Peyer's patch (tissue), 4 donors: Measurements from ENCODE around the gene GPRC5A. TPM values are rescaled to one million over a fixed set of nuclear protein-coding genes. Genes with fewer than 3 reads are reported as not detected.

ENCODE experiments used
- DNase-seq, 3 donors: peaks; one replicate each; pipeline ENCODE4 v3.0.0-alpha.2; 2017 to 2019
- H3K27ac ChIP-seq, 4 donors: fragments of 200-600 bp; sonication (generic); one replicate each; pipeline ENCODE4 v1.5.1; 2016 to 2019
- H3K27me3 ChIP-seq, 2 donors: fragments of 200-600 bp; sonication (generic); one replicate each; pipeline ENCODE4 v1.5.1; 2019
- H3K36me3 ChIP-seq, 3 donors: fragments of 200-600 bp; sonication (generic); one replicate each; pipeline ENCODE4 v1.5.1; 2016 to 2019
- H3K4me1 ChIP-seq, 4 donors: fragments of 200-600 bp; sonication (generic); one replicate each; pipeline ENCODE4 v1.5.1; 2016 to 2019
- H3K4me3 ChIP-seq, 4 donors: fragments of 200-600 bp; sonication (generic); 1 replicate in 3 of 4; 2 replicates in 1 of 4; pipeline ENCODE4 v1.5.1; 2016 to 2019; ENCODE audit warnings: mild to moderate bottlenecking in 1 of 4
- H3K9me3 ChIP-seq, 4 donors: fragments of 200-600 bp; sonication (generic); one replicate each; pipeline ENCODE4 v1.5.1; 2016 to 2019; ENCODE audit warnings: mild to moderate bottlenecking in 1 of 4
- CTCF ChIP-seq, 6 experiments: fragments of 450-650 bp in 4 of 6; fragments of 200-600 bp in 2 of 6; sonication (generic) in 1 of 6; IDR thresholded peaks; one replicate each; pipeline ENCODE4 v1.5.1; 2017 to 2019; ENCODE audit warnings: antibody characterized with exemption in 6 of 6, mild to moderate bottlenecking in 3 of 6, moderate library complexity in 1 of 6
- POLR2A ChIP-seq, 2 donors: fragments of 450-650 bp; IDR thresholded peaks; one replicate each; pipeline ENCODE4 v1.5.1; 2017; ENCODE audit warnings: antibody characterized with exemption in 2 of 2, mild to moderate bottlenecking in 2 of 2, moderate library complexity in 2 of 2
- total RNA-seq, 4 donors: library from RNA; depleted of rRNA; stranded (reverse); fragments of >200 nt; gene quantifications; one replicate each; pipeline ENCODE4 v1.1.0, GENCODE V29; 2016

GPRC5A gene
- total RNA-seq, 4 donors from 2014 or later: 16.5 to 106 (median 91.1) TPM

GRCh38 chr12:12909995-12910420 lies 18.6 kb downstream of the GPRC5A start:
- no peaks in the 10 kb centered on the region for H3K9me3 ChIP-seq
- TF ChIP-seq POLR2A (IDR thresholded peaks at IDR 0.05) (no peak), CTCF (IDR thresholded peaks at IDR 0.05) (no peak)
- peaks cover 0 to 7% (median 0%) of the 10 kb centered on the region in 3 donors for H3K36me3 ChIP-seq
- no peaks in the 10 kb centered on the region for H3K27me3 ChIP-seq
- peak overlapping the region in 3 of 4 donors; percentile 30 to 88 (median 87) for H3K27ac ChIP-seq
- peaks cover 0 to 37% (median 4%) of the 10 kb centered on the region in 4 donors for H3K4me1 ChIP-seq
- DNase-seq: peak in 1 of 3 donors; percentile 46
- peak overlapping the region in 1 of 4 donors; percentile 14 for H3K4me3 ChIP-seq

GRCh38 chr12:12912711-12913110 lies 21.3 kb downstream of the GPRC5A start:
- Histone ChIP-seq H3K36me3 (peaks cover 0 to 7% (median 0%) of the 10 kb centered on the region in 3 donors), H3K9me3 (no peaks in the 10 kb centered on the region), H3K4me3 (no peak overlapping the region), H3K4me1 (peaks cover 0 to 41% (median 4%) of the 10 kb centered on the region in 4 donors), H3K27me3 (no peaks in the 10 kb centered on the region), H3K27ac (no peak overlapping the region)
- TF ChIP-seq CTCF (IDR thresholded peaks at IDR 0.05) (no peak), POLR2A (IDR thresholded peaks at IDR 0.05) (no peak)
- no peak for DNase-seq

GRCh38 chr12:12915656-12916055 lies 24.3 kb downstream of the GPRC5A start:
- Histone ChIP-seq H3K27me3 (no peaks in the 10 kb centered on the region), H3K4me1 (peaks cover 0 to 16% (median 0%) of the 10 kb centered on the region in 4 donors), H3K9me3 (no peaks in the 10 kb centered on the region), H3K4me3 (no peak overlapping the region), H3K27ac (no peak overlapping the region), H3K36me3 (peaks cover 0 to 7% (median 0%) of the 10 kb centered on the region in 3 donors)
- TF ChIP-seq CTCF (IDR thresholded peaks at IDR 0.05) (no peak), POLR2A (IDR thresholded peaks at IDR 0.05) (no peak)
- no peak for DNase-seq

- DNase-seq: peak; percentile 76 to 95 (median 85)
- no peaks in the 10 kb centered on the region for H3K9me3 ChIP-seq
- H3K4me1 ChIP-seq: peaks cover 0 to 10% (median 0%) of the 10 kb centered on the region in 4 donors
- H3K36me3 ChIP-seq: peaks cover 0 to 7% (median 0%) of the 10 kb centered on the region in 3 donors
- H3K27ac ChIP-seq: peak overlapping the region in 2 of 4 donors; percentile 9 to 31
- TF ChIP-seq CTCF (IDR thresholded peaks at IDR 0.05) (peak; percentile 93 to 98 (median 96)), POLR2A (IDR thresholded peaks at IDR 0.05) (no peak)
- H3K4me3 ChIP-seq: no peak overlapping the region
- no peaks in the 10 kb centered on the region for H3K27me3 ChIP-seq
Measured at GRCh38 chr12:12916135-12916944, 25.0 kb downstream of the GPRC5A start.

GRCh38 chr12:12917517-12917916 lies 26.2 kb downstream of the GPRC5A start:
- Histone ChIP-seq H3K36me3 (peaks cover 0 to 7% (median 0%) of the 10 kb centered on the region in 3 donors), H3K27me3 (no peaks in the 10 kb centered on the region), H3K4me1 (peaks cover 0 to 8% (median 0%) of the 10 kb centered on the region in 4 donors), H3K9me3 (no peaks in the 10 kb centered on the region), H3K4me3 (no peak overlapping the region), H3K27ac (no peak overlapping the region)
- TF ChIP-seq CTCF (IDR thresholded peaks at IDR 0.05) (no peak), POLR2A (IDR thresholded peaks at IDR 0.05) (no peak)
- no peak for DNase-seq
